KMS-11 (cell line): ENCODE data around the gene LINGO1.

ENCODE experiments used
- H2AFZ ChIP-seq: fragments of 200-600 bp; sonication (generic); 2 replicates; pipeline ENCODE4 v1.6.1; 2016; ENCODE audit warnings: antibody characterized with exemption, mixed run types, low read depth
- H3K27ac ChIP-seq: fragments of 200-600 bp; sonication (generic); 2 replicates; pipeline ENCODE4 v1.6.1; 2016; ENCODE audit warnings: mild to moderate bottlenecking, mixed run types
- H3K27me3 ChIP-seq: fragments of 200-600 bp; sonication (generic); 2 replicates; pipeline ENCODE4 v1.6.1; 2017; ENCODE audit warnings: mild to moderate bottlenecking, low read depth, mixed run types, moderate library complexity; ENCODE audit not compliant: insufficient read depth
- H3K36me3 ChIP-seq: fragments of 200-600 bp; sonication (generic); 2 replicates; pipeline ENCODE4 v1.6.1; 2017; ENCODE audit warnings: mild to moderate bottlenecking, mixed run types; ENCODE audit not compliant: insufficient read depth
- H3K4me1 ChIP-seq: fragments of 200-600 bp; sonication (generic); 2 replicates; pipeline ENCODE4 v1.6.1; 2016; ENCODE audit warnings: mild to moderate bottlenecking, low read depth, mixed run types; ENCODE audit not compliant: poor library complexity, severe bottlenecking
- H3K4me2 ChIP-seq: fragments of 200-600 bp; sonication (generic); 2 replicates; pipeline ENCODE4 v1.7.0; 2016; ENCODE audit warnings: mild to moderate bottlenecking, mixed run types
- H3K4me3 ChIP-seq: fragments of 200-600 bp; sonication (generic); IDR thresholded peaks from 2 replicates; pipeline ENCODE4 v1.6.1; 2017; ENCODE audit warnings: low read depth, low read length, mixed read lengths; ENCODE audit not compliant: insufficient read depth
- H3K79me2 ChIP-seq: fragments of 200-600 bp; sonication (generic); 2 replicates; pipeline ENCODE4 v1.6.1; 2016; ENCODE audit warnings: low read depth, mixed run types; ENCODE audit not compliant: insufficient read depth
- H3K9ac ChIP-seq: fragments of 200-600 bp; sonication (generic); 2 replicates; pipeline ENCODE4 v1.6.1; 2016; ENCODE audit warnings: mild to moderate bottlenecking, mixed run types
- H4K20me1 ChIP-seq: fragments of 200-600 bp; sonication (generic); 2 replicates; pipeline ENCODE4 v1.6.1; 2016; ENCODE audit warnings: mild to moderate bottlenecking, mixed run types; ENCODE audit not compliant: insufficient read depth
- CTCF ChIP-seq: fragments of 200-600 bp; sonication (generic); conservative IDR thresholded peaks from 2 replicates; pipeline ENCODE4 v1.6.1; 2017; ENCODE audit warnings: low read depth, mild to moderate bottlenecking, antibody characterized with exemption, low read length, moderate library complexity, mixed read lengths

The LINGO1 gene

GRCh38 chr15:77589839-77590238 is 42.9 kb downstream of the LINGO1 start:
- Histone ChIP-seq H3K36me3 (no peaks in the 10 kb centered on the region), H3K9ac (no peak overlapping the region), H3K4me2 (no peak overlapping the region), H3K27ac (no peak overlapping the region), H4K20me1 (no peaks in the 10 kb centered on the region), H2AFZ (no peak overlapping the region), H3K4me3 (no peak overlapping the region), H3K4me1 (no peaks in the 10 kb centered on the region), H3K27me3 (peaks cover 43% of the 10 kb centered on the region; the same call in 1 of the 2 replicates), H3K79me2 (no peaks in the 10 kb centered on the region)
- no peak for TF ChIP-seq CTCF

GRCh38 chr15:77588126-77588525 is 44.6 kb downstream of the LINGO1 start:
- TF ChIP-seq CTCF: no peak
- no peaks in the 10 kb centered on the region for H3K79me2 ChIP-seq
- no peaks in the 10 kb centered on the region for H3K36me3 ChIP-seq
- H3K4me3 ChIP-seq: no peak overlapping the region
- no peak overlapping the region for H2AFZ ChIP-seq
- no peak overlapping the region for H3K27ac ChIP-seq
- H3K9ac ChIP-seq: no peak overlapping the region
- H3K27me3 ChIP-seq: peaks cover 53% of the 10 kb centered on the region
- no peaks in the 10 kb centered on the region for H4K20me1 ChIP-seq
- no peak overlapping the region for H3K4me2 ChIP-seq
- H3K4me1 ChIP-seq: no peaks in the 10 kb centered on the region

DNA sequence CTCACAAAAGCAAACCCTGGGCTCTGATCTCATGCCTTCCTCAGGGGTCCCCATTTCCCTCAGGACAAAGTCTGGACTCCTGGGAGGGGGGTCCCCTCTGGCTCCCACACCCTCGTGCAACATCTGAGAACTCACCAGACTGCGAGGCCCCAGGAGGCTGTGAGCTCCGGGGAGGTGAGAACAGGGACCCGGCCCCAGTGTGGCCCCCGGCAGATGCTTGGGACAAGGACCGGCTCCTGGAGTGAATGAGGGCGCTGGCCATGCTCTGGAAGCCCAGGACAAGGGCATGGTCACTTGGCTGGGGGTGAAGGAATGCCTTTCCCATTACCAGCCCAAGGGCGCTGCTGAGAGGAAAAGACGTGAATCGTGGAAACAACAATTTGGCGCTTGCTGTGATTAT is 48.0 kb downstream of the LINGO1 start:
- H3K79me2 ChIP-seq: no peaks in the 10 kb centered on the region
- no peak overlapping the region for H3K9ac ChIP-seq
- no peak overlapping the region for H3K4me3 ChIP-seq
- no peaks in the 10 kb centered on the region for H3K4me1 ChIP-seq
- TF ChIP-seq CTCF: no peak
- peaks cover 48% of the 10 kb centered on the region for H3K27me3 ChIP-seq
- H3K27ac ChIP-seq: no peak overlapping the region
- H3K4me2 ChIP-seq: no peak overlapping the region
- no peaks in the 10 kb centered on the region for H4K20me1 ChIP-seq
- no peaks in the 10 kb centered on the region for H3K36me3 ChIP-seq
- H2AFZ ChIP-seq: no peak overlapping the region

DNA sequence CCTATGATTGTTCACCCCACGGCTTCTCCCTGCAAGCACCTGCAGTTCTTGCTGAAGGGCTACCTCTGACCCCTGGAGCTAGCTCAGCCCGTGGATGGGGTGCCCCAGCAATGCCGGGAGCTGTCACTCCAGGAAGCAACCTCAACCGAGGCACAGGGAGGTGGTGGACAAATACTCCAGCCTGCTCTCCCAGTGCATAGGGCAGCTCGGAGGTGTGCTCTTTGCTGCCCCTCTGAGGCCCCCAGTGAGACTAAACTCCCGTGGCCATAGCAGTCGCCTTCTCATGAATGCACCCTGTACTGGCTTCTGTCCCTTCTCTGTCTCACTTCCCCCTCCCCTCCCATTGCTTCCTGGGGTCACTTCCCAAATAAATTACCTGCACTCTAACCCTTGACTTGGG is 48.5 kb downstream of the LINGO1 start:
- H3K27ac ChIP-seq: no peak overlapping the region
- peaks cover 48% of the 10 kb centered on the region for H3K27me3 ChIP-seq
- no peaks in the 10 kb centered on the region for H4K20me1 ChIP-seq
- H2AFZ ChIP-seq: no peak overlapping the region
- no peak overlapping the region for H3K4me2 ChIP-seq
- no peaks in the 10 kb centered on the region for H3K4me1 ChIP-seq
- no peak for TF ChIP-seq CTCF
- no peak overlapping the region for H3K4me3 ChIP-seq
- H3K79me2 ChIP-seq: no peaks in the 10 kb centered on the region
- H3K9ac ChIP-seq: no peak overlapping the region
- no peaks in the 10 kb centered on the region for H3K36me3 ChIP-seq
